PFSK-1 (cell line): ENCODE results near the gene MED23.

Experiments
- FOXP2 ChIP-seq: optimal IDR thresholded peaks from 2 replicates; pipeline ENCODE3; 2011; ENCODE audit warnings: borderline replicate concordance, control low read depth, inconsistent platforms; ENCODE audit not compliant: insufficient read depth; ENCODE audit errors: extremely low read length, extremely low read depth
- POLR2AphosphoS5 ChIP-seq: IDR thresholded peaks from 2 replicates; pipeline ENCODE4 v1.6.1; 2012; ENCODE audit warnings: low read depth, mild to moderate bottlenecking, control low read depth, low read length, moderate library complexity
- SIN3A ChIP-seq: IDR thresholded peaks from 2 replicates; pipeline ENCODE4 v1.6.1; 2012; ENCODE audit warnings: mild to moderate bottlenecking, low read length, moderate library complexity, borderline replicate concordance; ENCODE audit not compliant: insufficient read depth
- TAF1 ChIP-seq: IDR thresholded peaks from 2 replicates; pipeline ENCODE4 v1.6.1; 2012; ENCODE audit warnings: low read length, control low read depth, borderline replicate concordance; ENCODE audit not compliant: insufficient read depth
- TF ChIP-seq, protein P1 (sequence below), 2 experiments: IDR thresholded peaks; 2 replicates each; pipeline versions ENCODE4 v1.6.1 to v1.8.0; 2011 to 2012; ENCODE audit warnings: low read depth in 2 of 2, low read length in 2 of 2, control low read depth in 1 of 2, inconsistent platforms in 1 of 2, mild to moderate bottlenecking in 1 of 2, moderate library complexity in 1 of 2; ENCODE audit not compliant: insufficient read depth in 1 of 2

Gene MED23

DNA sequence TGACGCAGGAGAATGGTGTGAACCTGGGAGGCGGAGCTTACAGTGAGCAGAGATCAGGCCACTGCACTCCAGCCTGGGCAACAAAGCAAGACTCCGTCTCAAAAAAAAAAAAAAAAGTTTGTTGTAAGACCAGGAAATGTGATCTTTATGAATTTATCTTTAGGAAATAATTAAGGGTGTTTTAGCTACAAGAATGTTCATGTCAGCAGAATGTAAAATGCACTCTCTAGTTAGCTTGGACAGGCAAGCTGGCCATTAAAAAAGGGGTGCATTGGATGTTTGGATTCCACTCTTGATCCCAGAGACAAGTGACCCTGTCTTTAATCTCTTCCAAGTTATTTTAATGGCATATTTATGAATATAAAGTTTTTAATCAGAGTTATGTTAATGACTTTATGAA is 28.6 kb upstream of the MED23 start:
- TF ChIP-seq TAF1 = no peak
- no peak for TF ChIP-seq POLR2AphosphoS5
- TF ChIP-seq, protein P1, sequence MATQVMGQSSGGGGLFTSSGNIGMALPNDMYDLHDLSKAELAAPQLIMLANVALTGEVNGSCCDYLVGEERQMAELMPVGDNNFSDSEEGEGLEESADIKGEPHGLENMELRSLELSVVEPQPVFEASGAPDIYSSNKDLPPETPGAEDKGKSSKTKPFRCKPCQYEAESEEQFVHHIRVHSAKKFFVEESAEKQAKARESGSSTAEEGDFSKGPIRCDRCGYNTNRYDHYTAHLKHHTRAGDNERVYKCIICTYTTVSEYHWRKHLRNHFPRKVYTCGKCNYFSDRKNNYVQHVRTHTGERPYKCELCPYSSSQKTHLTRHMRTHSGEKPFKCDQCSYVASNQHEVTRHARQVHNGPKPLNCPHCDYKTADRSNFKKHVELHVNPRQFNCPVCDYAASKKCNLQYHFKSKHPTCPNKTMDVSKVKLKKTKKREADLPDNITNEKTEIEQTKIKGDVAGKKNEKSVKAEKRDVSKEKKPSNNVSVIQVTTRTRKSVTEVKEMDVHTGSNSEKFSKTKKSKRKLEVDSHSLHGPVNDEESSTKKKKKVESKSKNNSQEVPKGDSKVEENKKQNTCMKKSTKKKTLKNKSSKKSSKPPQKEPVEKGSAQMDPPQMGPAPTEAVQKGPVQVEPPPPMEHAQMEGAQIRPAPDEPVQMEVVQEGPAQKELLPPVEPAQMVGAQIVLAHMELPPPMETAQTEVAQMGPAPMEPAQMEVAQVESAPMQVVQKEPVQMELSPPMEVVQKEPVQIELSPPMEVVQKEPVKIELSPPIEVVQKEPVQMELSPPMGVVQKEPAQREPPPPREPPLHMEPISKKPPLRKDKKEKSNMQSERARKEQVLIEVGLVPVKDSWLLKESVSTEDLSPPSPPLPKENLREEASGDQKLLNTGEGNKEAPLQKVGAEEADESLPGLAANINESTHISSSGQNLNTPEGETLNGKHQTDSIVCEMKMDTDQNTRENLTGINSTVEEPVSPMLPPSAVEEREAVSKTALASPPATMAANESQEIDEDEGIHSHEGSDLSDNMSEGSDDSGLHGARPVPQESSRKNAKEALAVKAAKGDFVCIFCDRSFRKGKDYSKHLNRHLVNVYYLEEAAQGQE (IDR thresholded peaks at IDR 0.05; ENCODE audit: insufficient read depth in 1 of 2, low read depth in 2 of 2, low read length in 2 of 2) = no peak
- no peak for TF ChIP-seq SIN3A
- no peak for TF ChIP-seq FOXP2

DNA sequence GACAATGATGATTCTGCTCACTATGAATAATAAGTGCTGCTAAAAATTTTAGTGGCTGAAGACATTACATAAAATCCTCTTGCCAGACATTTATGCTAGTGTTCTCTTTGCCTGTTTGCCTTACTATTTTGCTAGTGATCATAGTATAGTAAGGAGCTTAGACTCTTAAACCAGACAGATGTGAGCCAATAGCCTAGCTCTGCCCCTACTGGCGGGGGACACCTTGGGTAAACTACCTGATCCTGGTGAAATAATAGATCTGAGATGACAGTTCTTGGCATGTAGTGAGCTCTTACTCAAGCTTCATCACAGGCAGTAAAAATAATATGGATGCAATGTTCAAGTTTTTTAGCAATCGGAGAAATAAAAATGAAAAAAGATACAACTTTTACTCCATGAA is 27.9 kb upstream of the MED23 start:
- TF ChIP-seq POLR2AphosphoS5 (no peak), FOXP2 (no peak), TAF1 (no peak), SIN3A (no peak)
- TF ChIP-seq, protein P1 (IDR thresholded peaks at IDR 0.05; ENCODE audit: insufficient read depth in 1 of 2, low read depth in 2 of 2, low read length in 2 of 2) = no peak

DNA sequence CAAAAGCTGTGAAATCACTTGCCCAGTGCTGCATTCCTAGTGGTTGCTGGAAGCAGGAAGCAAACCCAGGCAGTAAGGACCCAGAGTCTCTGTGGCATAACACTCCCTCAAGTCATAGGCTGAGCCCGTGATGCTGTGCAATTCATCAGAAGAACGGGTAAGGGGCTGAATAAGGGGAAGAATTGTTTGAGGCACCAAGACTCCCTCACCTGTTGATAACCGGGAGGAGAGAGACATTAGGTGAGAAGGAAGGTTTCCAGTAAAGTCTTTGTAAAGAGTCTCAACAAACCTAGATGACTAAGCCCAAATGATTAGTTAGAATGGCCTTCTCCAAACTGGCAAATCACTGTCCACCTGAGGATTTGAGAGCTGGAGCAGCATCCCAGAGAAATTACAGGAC is 27.3 kb upstream of the MED23 start:
- TF ChIP-seq SIN3A (no peak), FOXP2 (no peak), TAF1 (no peak)
- TF ChIP-seq, protein P1 (IDR thresholded peaks at IDR 0.05; ENCODE audit: insufficient read depth in 1 of 2, low read depth in 2 of 2, low read length in 2 of 2) = no peak

DNA sequence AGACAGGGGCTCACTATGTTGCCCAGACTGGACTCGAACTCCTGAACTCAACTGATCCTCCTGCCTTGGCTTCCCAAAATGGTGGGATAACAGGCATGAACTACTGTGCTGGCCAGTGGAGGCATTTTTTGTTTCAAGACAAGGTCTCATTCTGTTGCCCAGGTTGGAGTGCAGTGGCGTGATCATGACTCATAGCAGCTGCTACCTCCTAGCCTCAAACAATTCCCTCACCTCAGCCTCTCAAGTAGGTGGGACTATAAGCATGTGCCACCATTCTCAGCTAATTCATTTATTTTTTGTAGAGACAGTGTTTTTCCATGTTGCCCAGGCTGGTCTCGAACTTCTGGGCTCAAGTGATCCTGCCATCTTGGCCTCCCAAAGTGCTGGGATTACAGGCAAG is 26.3 kb upstream of the MED23 start:
- TF ChIP-seq SIN3A (no peak), POLR2AphosphoS5 (no peak)
- TF ChIP-seq, protein P1 (IDR thresholded peaks at IDR 0.05; ENCODE audit: insufficient read depth in 1 of 2, low read depth in 2 of 2, low read length in 2 of 2) = no peak

DNA sequence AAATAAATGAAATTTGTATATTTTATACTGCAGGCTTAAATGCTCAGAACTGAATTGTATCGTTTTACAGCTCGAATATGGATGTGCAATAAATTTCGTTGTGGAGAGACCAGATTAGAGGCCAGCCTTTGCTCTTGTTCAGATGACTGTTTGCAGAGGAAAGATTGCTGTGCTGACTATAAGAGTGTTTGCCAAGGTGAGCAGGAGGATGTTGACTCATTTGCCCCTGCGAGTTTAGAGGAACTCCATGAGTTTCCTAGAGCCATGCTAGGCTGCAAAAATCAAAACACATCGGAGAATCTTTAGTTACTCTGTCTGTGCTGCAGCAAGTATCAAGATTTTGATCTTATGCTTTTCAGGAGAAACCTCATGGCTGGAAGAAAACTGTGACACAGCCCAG is 24.4 kb upstream of the MED23 start:
- no peak for TF ChIP-seq SIN3A
